GM19455 (cell line): ENCODE data around the gene FAM13A.

Experiments used
- ATAC-seq: cut with Tn5 transposase; IDR thresholded peaks from one replicate; pipeline ENCODE4 v1.9.1; 2021; ENCODE audit not compliant: unreplicated experiment

FAM13A gene

DNA sequence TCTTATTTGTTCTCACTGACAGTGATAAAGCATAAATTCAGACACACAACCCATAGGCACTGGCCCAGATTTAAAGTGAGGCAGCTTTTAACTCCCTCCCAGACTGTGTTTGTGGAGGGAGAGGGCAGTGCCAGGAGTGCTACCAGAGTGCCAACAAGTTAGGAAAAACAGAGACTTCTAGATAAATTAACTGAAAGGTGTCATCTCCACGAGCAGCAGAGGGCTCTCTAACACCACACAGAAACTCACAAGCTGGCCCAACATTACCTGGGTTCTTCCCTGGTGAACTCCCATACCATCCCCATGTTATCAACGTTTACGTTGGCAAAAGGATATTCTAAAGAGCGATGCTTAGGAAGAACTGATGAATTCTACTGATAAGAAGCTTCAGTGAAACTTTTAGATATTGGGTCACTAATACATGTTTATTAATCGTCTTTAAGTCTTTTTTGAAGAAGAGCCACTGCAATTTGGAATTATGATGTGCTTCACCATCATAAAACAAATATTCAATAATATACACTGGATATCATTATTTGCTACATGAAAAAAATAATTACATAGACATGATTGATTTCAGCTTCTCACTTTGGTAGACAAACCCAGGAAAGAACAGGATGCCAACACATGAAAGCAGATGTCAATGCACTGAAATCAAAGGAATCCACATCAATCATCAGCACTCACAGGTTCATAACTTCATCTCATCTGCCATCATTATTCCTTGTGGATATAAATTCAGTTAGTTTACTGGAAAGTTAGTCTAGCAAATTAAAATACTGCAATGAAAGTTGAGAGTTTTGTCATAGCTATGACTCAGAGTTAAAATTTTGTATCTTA lies 238.1 kb downstream of the FAM13A start:
- ATAC-seq = no peak

GRCh38 chr4:88817740-88818139 lies 239.2 kb downstream of the FAM13A start:
- no peak for ATAC-seq

DNA sequence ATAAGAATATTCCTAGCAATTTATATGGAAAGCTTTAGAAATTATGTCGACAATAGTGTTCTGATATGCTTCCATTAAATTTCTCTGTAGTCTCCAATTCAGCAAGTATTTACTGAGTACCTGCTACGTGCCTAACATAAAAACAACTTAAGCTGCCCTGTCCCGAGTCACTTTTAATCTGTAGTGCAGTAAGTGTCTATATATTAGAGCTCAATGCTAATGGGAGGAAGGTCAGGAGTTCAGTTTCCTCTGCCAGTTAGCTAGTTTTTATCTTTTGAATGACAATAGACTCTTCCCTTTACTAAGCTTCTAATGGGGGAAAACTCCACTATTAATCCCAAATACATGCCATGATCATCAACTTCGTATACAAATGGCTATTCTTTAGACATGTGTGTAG lies 240.6 kb downstream of the FAM13A start:
- ATAC-seq = no peak

DNA sequence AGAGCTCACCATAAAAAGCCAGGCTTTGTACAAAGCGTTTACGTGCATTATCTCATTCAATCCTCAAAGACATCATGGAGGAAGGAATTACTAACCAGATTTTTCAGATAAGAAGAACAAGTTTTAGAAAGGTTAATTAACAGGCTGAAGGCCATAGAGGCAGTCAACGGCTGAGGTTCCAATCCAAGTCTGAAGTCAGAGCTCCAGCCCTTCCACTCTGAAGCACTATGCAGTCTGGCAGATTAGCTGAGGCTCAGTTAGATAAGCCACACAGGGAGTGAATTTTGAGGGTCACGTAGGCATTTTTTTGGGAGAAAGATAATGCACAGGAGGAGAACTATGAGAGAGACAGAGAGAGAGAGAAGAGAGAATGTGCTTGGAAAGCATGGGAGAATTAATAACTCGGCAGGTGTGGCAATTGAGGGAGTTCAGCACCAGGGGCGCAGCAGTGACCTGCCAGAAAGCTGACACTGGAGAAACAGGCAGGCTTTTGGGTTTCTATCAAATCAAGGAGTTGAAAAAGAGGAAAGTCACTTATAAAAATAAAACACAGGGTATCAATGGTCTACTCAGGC lies 242.9 kb downstream of the FAM13A start:
- no peak for ATAC-seq

DNA sequence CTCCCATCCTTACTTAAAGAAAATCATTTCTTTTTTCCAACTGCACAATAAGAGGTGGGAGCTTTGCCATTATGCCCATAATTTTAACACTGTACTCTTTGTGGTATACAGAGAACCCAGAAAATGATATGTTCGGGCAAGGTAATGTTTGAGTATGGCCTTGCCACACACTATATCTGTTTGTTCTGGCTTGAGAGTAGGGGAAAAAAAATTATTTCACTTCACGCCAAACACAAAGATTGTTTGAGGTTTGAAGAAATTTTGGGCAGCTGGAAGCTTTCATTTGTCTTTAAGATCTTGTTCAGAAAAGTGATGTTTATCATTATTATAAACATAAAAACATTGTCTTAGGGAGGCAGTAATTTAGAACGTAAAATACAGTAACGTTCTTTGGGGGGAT lies 244.0 kb downstream of the FAM13A start:
- no peak for ATAC-seq

GRCh38 chr4:88812420-88812819 lies 244.6 kb downstream of the FAM13A start:
- ATAC-seq = no peak

GRCh38 chr4:88811904-88812303 lies 245.1 kb downstream of the FAM13A start:
- no peak for ATAC-seq

DNA sequence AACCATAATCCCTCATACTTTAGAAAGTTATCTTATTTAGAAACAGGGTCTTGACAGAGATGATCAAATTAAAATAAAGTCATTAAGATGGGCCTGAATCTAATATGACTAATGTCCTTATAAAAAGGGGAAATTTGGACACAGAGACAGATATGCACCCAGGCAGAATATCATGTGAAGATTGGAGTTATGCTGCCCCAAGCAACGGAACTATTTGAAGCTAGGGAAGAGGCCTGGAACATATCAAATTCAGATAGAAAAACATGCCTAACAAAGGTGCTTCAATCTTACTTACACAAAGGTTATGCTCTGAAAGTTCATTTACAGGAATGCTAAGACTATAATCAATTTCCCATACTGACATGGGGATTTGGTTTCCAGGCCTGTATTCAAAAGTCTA lies 246.7 kb downstream of the FAM13A start:
- ATAC-seq = no peak

GRCh38 chr4:88809576-88810219 lies 247.3 kb downstream of the FAM13A start:
- ATAC-seq = no peak

DNA sequence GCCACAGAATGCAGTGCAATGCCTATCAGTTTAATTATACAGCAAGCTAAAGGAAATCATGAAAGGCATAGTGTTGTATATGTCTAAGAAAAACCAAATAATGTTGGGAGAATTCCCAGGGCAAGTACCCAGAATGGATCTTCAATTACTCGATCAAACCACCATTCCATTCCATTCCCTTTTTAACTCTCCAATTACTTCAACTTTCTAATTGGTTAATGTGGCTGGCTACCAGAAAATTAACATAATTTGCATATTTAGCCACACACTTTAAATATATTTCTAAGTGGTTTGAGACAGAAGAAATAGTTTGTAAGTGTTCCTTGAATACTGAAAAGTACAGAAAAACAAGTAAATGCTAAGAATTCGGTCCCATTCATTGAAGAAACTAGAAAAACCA lies 247.9 kb downstream of the FAM13A start:
- ATAC-seq = no peak

GRCh38 chr4:88807499-88807898 lies 249.5 kb downstream of the FAM13A start:
- ATAC-seq = no peak

- no peak for ATAC-seq
Measured at GRCh38 chr4:88804234-88804633, 252.8 kb downstream of the FAM13A start.

GRCh38 chr4:88803600-88804096 lies 253.3 kb downstream of the FAM13A start:
- peak; percentile 76 for ATAC-seq

GRCh38 chr4:88802585-88803286 lies 254.2 kb downstream of the FAM13A start:
- no peak for ATAC-seq

DNA sequence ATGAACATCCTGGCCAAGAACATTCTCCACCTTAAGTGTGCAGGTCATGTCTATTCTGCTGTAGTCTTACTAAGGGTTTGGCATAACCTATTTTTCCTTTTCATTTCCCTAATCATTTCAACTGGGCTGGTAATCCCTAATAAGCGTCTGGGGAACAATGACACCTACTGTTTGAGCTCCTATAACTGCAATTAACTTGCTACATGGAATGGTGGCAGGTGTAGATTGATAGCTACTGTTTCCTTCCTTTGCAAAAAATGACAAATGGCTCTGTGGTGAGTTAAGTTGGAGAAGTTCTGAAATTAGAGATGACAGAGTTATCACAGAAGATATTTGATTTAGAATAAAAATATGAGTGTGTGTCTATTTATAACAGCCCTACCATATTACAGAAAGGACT lies 254.8 kb downstream of the FAM13A start:
- no peak for ATAC-seq

DNA sequence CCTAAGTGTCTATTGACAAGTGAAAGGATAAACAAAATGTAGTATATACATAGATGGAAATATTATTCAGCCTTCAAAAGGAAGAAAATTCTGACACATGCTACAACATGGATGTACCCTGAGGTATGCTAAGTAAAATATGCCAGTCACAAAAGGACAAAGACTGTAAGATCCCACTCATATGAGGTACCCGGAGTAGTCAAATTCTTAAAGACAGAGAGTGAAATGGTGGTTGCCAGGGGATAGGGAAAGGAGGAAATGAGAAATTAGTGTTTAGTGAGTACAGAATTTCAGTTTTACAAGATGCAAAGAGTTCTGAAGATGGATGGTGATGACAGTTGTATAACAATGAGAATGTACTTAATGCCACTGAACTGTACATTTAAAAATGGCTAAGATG lies 257.1 kb downstream of the FAM13A start:
- ATAC-seq = no peak

DNA sequence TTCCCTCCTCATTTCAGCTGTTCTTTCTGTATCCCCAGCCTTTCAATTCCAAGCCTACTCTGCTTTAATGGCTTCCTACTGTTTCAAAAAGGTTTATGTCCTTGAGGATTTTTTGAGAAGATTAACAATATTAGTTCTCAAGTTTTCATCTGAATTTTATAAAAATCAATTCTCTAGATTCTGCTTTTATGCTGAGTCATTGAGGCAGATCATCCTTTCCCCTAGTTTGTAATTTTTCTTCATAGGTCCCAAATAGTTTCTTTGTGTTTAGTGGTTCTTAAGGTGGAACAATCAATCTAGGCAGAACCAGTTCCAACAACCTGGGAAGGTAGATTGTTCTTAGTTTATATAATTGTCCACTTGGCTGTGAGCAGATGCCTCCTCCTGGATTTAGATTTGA lies 259.3 kb downstream of the FAM13A start:
- ATAC-seq = no peak

- ATAC-seq = no peak
Measured at GRCh38 chr4:88796545-88796944, 260.4 kb downstream of the FAM13A start.

- no peak for ATAC-seq
Measured at GRCh38 chr4:88794952-88795351, 262.0 kb downstream of the FAM13A start.

DNA sequence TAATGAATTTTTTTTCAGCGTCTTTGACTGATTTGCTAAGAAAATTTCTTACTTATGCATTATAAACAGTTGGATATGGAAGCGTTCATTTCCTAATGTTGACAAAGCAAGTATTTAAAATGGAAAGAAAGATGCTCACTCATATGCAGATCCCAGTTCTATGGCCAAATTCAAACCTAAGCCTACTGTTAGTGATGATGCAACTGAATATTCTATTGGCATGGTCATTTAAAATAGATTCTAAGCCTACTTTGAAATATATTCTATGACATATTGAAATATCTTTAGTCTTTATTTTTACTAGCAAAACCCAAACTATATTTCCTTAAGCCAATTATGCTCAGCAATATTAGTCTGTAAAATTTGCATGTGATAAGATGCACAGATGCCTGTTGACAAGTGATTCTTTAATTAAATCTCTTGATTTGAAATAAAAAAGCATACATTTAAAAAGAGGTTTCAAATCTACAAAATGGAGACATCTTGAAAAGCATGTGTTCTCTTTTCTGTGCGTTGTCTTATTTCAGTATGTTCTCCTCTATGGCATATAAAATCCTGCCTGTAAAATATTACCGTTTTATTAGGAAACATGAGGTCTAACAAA lies 262.8 kb downstream of the FAM13A start:
- ATAC-seq = no peak

DNA sequence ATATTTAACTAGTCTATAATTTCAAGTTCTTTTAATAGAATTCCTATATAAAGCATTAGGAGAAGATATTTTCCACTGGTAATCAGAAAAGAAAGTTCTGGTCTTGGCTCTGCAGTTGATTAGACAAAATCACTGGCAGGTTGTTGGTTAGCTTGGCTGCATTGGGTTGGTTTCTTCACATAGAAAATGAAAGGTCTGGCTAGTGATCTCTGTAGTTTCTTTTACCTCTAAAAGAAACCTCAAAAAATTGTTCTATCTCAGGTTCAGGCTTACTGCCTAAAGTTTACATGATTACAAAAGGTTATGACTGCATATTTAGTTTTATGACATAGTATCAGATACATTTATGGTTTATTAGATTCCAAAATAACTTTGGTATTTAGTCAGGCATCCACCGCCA lies 263.5 kb downstream of the FAM13A start:
- ATAC-seq = peak; percentile 65
